Measurements from ENCODE around the gene TSEN34.

GRCh38 chr19:54168174-54168917, 22.8 kb upstream of the TSEN34 start:
- TF ChIP-seq CTCF (conservative IDR thresholded peaks at IDR 0.05; ENCODE audit: low read length) (peak; percentile 80), EZH2phosphoT487 (IDR thresholded peaks at IDR 0.05; ENCODE audit: borderline replicate concordance, low read depth, low read length) (no peak)
